Stimulated activated CD8-positive, alpha-beta memory T cell treated with anti-CD3 and anti-CD28 coated beads, Interleukin-7, amount 100 ng/mL, for 48 hours (primary cell): ENCODE data around the gene SLC12A8.
A peak's percentile ranks its signal among the peaks of the same experiment; 100 is the strongest.

Experiments used
- DNase-seq, 2 donors: peaks; one replicate each; pipeline ENCODE4 v3.0.0-alpha.2; 2020; ENCODE audit warnings: low read depth in 1 of 2; ENCODE audit errors: extremely low read depth in 1 of 2

SLC12A8 gene

DNA sequence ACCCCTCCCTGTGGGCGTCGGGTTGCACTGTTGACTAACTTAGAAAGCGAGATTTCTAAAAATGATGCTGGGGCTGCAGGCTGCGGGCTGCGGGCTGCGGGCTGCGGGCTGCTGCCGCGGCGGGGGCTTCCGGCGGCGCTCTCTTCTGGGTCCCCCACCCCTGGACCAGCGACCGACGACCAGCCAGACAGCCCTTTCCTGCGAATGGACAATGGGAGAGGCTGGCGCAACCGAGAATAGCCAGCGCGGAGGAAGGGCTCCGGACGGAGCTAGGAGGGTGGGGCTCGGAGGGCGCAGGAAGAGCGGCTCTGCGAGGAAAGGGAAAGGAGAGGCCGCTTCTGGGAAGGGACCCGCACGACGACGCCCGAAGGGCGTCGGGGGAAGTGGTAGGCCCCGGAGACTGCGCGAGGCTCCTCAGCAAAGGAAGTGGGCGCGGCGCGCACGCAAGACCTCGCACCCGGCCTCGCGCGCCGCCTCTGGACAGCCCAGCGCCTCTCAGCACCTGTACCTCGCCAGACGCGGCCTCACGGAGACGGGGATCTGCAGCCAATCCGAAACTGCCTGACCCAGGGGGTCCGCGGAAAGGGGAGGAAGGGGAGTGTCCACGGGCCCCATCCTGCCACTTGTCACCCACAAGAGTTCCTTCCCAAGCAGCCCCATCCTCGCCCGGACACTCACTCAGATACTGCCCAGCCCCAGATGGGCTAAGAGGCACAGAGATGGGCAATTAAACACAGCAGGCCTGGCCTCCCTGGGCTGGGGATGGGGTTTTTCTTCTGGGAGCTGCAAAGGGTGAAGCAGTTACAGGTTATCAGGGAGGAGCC lies 70.7 kb downstream of the SLC12A8 start:
- peak; percentile 66 to 77 for DNase-seq

- no peak for DNase-seq
These were observed 71.5 kb downstream of the SLC12A8 start for GRCh38 chr3:125140818-125141595.

- DNase-seq: no peak
These were observed 72.3 kb downstream of the SLC12A8 start for GRCh38 chr3:125140011-125140817.

DNA sequence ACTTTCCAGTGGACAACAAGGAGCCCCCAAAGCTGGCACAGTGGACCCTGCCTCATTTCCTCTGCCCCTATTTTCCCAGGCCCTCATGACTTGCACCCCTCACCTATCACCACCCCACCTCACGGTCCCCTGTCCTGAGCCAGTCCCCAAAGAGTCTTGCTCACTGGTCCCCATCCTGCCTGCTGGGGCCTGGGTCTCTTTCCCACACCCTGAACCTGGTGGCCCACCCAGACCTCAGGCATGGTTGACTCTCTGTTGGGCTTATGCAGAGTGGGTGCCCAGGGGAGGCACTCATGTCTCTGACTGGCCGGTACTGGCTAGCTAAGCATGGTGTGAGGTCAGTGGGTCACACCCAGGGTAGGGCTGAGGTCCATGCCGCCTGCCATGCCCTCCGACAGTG lies 73.2 kb downstream of the SLC12A8 start:
- no peak for DNase-seq

GRCh38 chr3:125137358-125138033 lies 75.1 kb downstream of the SLC12A8 start:
- DNase-seq: no peak

DNA sequence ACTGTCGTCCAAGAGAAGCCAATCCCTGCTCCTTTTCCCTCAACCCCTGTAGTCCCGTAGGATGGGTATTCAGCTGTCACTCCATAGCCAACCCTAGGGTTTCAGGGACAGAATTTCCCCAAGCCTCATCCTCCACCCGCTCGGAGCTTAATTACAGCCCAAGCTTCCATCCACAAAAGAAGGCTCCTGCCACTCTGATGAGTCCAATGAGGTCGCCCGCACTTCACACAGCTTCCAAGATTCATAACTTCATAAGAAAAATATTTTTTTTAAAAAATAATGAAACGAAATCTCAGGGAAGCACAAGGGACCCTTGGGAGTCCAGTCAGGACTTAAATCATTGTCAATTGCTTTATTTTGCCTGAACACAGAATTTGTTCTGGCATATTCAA lies 75.6 kb downstream of the SLC12A8 start:
- DNase-seq: no peak

DNA sequence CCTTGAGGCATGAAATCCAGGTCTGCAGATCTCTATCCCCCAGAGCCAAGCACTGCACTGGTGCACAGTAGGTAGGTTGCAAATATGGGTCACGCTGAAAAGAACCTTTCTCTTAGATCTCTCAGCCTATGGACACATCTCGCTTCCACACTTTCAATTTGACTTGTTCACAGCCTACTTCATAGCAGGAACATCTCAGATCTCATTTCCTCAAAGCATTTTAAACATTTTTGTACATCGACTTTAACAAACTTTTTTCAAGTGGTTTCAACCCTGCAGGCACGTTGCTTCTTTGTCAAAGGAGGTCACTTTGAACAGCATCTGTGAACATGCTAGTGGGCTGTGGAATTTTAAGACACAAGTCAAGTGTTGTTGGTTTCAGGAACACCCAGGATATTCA lies 76.0 kb downstream of the SLC12A8 start:
- DNase-seq: no peak

DNA sequence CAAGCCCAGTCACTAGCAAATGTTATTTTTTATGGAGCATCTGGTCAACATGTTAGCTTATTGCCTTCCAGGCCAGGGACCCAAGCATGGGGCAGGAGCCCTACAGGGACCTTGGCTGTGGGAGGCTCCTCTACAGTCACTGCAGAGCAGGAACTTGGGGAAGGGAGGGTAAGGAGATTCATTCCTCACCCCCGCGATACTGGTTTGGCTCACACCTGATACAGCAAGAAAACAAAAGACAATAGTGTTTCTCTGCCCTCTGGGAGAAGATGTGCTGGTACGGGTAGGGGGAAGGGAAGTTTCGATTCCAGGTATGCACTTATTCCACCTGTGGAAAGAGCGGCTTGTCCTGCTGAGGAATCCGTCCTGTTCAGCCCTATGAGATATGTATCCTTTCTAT lies 77.6 kb downstream of the SLC12A8 start:
- no peak for DNase-seq

- no peak for DNase-seq
These were observed 79.7 kb downstream of the SLC12A8 start for GRCh38 chr3:125132815-125133214.

DNA sequence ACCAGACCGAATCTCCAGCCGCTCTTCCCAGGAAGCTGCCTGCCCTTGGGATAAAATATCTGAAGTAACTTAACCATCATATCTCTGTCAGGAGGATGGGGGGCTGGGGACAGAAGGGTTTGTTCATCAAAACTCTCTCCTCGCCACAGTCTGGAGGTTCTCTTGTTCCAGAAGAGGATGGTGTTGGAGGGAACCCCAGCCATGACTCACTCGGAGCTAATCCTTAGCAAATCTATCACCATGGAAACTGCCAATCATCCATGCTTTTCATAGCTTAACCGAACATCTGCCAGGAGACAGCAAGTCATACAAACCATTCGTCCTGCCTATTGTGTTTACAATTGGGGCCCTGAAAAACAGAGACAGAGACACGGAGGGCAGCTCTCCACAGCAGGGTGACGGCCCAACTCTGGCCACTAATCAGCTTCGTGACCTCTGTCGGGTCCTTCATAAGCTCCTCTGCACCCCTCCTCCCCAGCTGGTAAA lies 83.0 kb downstream of the SLC12A8 start:
- no peak for DNase-seq

DNA sequence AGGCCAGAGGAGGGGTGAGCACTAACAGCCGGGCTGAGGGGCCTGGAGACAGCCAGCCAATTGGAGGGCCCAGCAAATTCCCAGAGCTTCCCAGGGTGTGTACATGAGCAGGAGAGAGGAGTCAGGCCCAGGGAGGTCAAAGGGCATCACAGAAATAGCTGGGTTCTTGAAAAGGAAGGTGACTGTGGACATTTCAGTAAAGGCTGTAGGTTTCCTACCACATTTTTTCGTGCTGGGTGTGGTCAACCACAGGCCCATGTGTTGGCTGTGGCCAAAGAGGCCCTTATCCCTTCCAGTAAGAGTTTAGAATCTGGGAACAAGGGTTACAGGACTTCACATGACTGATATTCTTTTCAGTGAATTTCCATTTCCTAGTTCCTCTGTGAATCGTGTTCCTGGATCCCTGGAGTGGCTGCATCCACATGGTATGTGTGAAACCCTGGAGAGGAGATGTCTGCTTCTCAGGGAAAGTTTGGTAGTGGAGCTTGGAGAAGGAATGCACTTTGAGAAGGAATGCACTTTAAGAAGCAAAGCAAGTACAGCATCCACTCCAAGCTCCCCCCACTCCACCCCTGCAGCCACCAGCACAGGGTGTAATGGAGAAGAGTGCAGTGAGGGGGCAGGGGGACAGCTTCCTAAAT lies 83.6 kb downstream of the SLC12A8 start:
- DNase-seq: no peak

DNA sequence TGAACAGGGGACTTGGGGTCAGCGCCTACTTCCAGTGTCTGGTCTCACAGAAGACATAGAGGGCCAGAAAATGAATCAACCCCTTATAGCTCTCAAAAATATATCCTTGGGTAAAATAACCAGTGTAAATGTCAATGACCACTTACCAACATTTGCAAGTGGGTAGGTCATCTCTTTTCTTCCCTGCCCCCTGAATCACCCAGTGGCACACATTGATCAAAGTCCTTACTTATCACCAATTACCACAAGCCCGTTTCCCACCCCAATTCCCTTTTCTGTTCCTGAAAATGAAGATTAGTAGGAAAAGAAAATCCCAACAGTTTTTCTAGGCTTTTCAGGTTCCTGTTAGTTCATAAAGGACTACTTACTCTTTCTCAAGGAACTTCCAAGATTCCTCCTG lies 86.2 kb downstream of the SLC12A8 start:
- DNase-seq: no peak

DNA sequence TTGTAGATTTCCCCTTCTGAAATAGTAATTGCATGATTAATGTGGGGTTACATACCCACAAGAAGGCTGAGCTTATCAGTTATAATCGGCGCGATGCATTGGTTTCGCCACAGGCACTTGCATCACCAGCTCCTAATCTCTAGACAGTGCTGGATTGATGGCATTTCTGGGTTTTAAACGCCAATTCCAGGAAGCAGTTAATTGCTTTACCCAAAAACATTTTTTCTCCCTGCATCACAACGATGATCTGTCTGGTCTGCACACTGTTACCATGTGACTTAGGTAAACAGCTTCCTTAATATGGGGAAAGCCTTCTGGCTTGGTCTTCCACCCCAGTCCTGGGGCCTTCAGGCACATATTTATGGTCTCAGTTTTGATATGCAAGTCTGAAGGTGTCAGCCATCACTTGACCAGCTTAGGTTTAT lies 86.7 kb downstream of the SLC12A8 start:
- DNase-seq: peak in 1 of 2 donors; percentile 53

DNA sequence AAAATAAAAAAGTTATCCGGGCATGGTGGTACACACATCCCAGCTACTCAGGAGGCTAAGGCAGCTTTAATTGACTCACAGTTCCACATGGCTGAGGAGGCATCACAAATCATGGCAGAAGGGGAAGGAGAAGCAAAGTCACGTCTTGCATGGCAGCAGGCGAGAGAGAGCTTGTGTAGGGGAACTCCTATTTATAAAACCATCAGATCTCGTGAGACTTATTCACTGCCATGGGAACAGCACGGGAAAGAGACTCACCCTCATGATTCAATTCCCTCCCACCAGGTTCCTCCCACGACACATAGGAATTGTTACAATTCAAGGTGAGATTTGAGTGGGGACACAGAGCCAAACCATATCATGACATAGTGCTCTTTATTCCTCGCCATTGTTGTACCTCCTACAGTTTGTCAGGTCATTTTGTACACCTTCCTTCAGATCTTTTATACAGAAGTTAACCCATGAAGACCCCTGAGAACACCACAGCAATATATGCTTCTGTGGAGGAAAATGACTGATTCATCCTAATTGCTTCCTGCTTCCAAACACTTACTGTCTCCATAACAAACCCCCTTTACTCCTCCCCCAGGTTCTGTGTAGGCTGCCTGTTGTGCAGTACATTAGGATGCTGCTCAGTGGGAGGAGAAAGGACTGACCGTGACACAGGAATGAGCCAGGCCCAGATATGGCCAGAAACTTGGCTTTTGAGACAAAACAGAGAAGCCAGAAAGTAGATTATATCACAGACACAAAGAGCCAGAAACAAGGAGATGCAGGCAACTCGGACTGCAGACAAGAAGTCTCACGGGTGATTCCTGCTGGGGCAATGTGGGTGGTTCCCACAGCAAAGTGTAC lies 88.9 kb downstream of the SLC12A8 start:
- DNase-seq: no peak

GRCh38 chr3:125121246-125122010 lies 91.1 kb downstream of the SLC12A8 start:
- no peak for DNase-seq

DNA sequence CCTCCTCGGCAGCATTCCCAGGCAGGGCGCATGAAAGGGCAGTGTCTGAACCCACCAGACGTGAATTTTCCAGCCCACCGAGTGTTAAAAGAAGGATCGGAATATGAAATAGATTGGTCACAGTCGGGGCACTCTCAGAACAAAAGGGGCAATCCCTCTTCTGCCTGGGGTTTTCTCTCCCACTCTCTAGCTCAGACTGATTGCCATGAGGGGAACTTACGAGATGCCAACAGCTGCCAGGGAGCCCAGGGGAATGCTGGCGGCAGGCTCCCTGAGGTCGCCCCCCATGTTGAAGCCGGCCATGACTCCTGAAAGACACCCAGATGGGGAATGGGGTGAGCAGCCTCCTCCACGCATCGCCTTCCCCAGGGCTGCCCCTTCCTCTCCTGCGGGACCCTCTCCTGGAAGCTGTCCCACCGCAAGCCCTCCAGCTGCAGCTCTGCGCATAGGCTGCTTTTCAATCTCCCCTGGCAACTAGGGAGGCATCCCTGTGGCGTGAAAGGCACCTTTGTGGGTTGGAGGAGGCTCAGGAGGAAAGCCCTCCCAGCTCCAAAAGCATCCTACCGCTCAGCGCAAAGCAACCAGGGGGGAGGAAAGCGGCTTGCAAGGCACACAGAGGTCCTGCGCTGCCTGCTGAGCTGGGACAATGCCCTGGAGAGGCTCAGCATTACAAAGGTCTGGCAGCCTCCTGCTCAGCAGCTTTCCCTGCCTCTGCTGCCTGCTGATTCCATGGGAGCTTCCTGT lies 92.0 kb downstream of the SLC12A8 start:
- DNase-seq: no peak

DNA sequence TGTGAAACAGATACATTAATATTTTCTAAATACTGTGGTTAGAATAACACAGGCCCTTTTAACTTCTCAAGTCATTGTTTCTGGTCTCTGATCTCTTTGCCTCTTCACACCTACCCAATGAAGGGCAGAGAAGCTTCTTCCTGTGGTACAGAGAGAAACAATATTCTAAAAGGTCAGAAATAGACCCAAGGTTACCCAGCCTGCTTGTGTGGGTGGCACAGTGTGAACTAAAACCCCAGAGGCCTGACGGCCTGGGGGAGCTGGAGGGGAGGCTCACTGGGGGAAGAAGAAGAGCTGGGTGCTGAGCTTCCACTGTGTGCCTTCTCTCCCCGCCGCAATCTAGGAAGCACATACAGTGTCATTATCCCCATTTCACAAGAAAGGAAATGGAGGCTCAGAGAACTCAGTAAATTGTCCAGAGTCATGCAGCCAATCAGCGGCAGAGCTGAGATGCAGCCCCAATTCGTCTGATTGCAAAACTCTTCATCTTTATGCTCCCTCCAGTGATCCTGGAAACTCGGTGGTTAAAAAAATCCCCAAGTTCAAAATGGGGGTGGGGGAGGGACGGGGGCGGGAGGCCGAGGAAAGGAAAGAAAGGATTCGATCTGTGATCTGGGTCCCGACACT lies 92.7 kb downstream of the SLC12A8 start:
- no peak for DNase-seq
